SK-N-SH (cell line): ENCODE data around the gene F11. TPM values are rescaled to one million over a fixed set of nuclear protein-coding genes. Genes with fewer than 3 reads are reported as not detected.

Source experiments
- CTCF ChIA-PET: fragments of 300-600, 350-600 bp; formaldehyde crosslinking; extraction: SDS; loops from one replicate; lab custom pipeline; 2021; lab: Yijun Ruan, JAX
- POLR2A ChIA-PET: fragments of 350-600 bp; sonication (Branson Sonifier 250); formaldehyde crosslinking; extraction: SDS; loops from one replicate; lab custom pipeline; 2020; ENCODE audit warnings: antibody characterized with exemption, inconsistent platforms; lab: Yijun Ruan, JAX
- DNase-seq: peaks from one replicate; pipeline ENCODE4 v3.0.0; 2012
- H2AFZ ChIP-seq: fragments of 200-600 bp; sonication (generic); 2 replicates; pipeline ENCODE4 v1.8.1; 2016; ENCODE audit warnings: antibody characterized with exemption, mild to moderate bottlenecking, low read depth
- H3F3A ChIP-seq: fragments of 200-600 bp; sonication (generic); replicated peaks from 2 replicates; pipeline ENCODE3; 2016; ENCODE audit warnings: antibody characterized with exemption, mild to moderate bottlenecking; ENCODE audit not compliant: insufficient read depth
- H3K27ac ChIP-seq, 2 experiments: fragments of 200-500 bp in 1 of 2; fragments of 200-600 bp in 1 of 2; sonication (Bioruptor generic) in 1 of 2; sonication (generic), shearing (Covaris generic) in 1 of 2; 2 replicates each; pipeline versions ENCODE4 v1.5.1 to v1.6.1; 2014 to 2016; ENCODE audit warnings: low read depth in 2 of 2, inconsistent platforms in 1 of 2, low read length in 1 of 2, mild to moderate bottlenecking in 1 of 2, mixed read lengths in 1 of 2
- H3K27me3 ChIP-seq: fragments of 200-600 bp; sonication (generic), shearing (Covaris generic); 2 replicates; pipeline ENCODE4 v1.6.1; 2016; ENCODE audit warnings: mixed run types; ENCODE audit not compliant: insufficient read depth
- H3K36me3 ChIP-seq, 2 experiments: fragments of 200-500 bp in 1 of 2; fragments of 200-600 bp in 1 of 2; sonication (Bioruptor generic) in 1 of 2; sonication (generic) in 1 of 2; replicated peaks in 1 of 2; 2 replicates each; pipeline versions ENCODE3 to v1.5.1; 2014 to 2016; ENCODE audit warnings: low read length in 1 of 2, mild to moderate bottlenecking in 1 of 2; ENCODE audit not compliant: insufficient read depth in 2 of 2, control insufficient read depth in 1 of 2
- H3K4me1 ChIP-seq, 2 experiments: fragments of 200-500 bp in 1 of 2; fragments of 200-600 bp in 1 of 2; sonication (Bioruptor generic) in 1 of 2; sonication (generic), shearing (Covaris generic) in 1 of 2; 2 replicates each; pipeline versions ENCODE4 v1.5.1 to v1.6.1; 2014 to 2016; ENCODE audit warnings: low read depth in 1 of 2, low read length in 1 of 2, mixed run types in 1 of 2; ENCODE audit not compliant: insufficient read depth in 2 of 2, control insufficient read depth in 1 of 2
- H3K4me2 ChIP-seq: fragments of 200-600 bp; sonication (generic), shearing (Covaris generic); 2 replicates; pipeline ENCODE4 v1.6.1; 2017; ENCODE audit warnings: mixed run types
- H3K4me3 ChIP-seq, 2 experiments: fragments of 200-500 bp in 1 of 2; fragments of 200-600 bp in 1 of 2; sonication (Bioruptor generic) in 1 of 2; sonication (generic), shearing (Covaris generic) in 1 of 2; 2 replicates each; pipeline versions ENCODE4 v1.5.1 to v1.8.1; 2014 to 2016; ENCODE audit warnings: low read depth in 2 of 2, inconsistent platforms in 1 of 2, low read length in 1 of 2, mild to moderate bottlenecking in 1 of 2, mixed read lengths in 1 of 2, moderate library complexity in 1 of 2
- H3K79me2 ChIP-seq: fragments of 200-600 bp; sonication (generic); 2 replicates; pipeline ENCODE4 v1.8.1; 2017; ENCODE audit warnings: mild to moderate bottlenecking; ENCODE audit not compliant: insufficient read depth
- H3K9ac ChIP-seq: fragments of 200-600 bp; sonication (generic); 2 replicates; pipeline ENCODE4 v1.6.1; 2017; ENCODE audit warnings: mixed run types
- H3K9me2 ChIP-seq: fragments of 200-600 bp; sonication (generic); 2 replicates; pipeline ENCODE4 v1.6.1; 2017; ENCODE audit warnings: mixed run types
- H3K9me3 ChIP-seq: fragments of 200-600 bp; sonication (generic); 2 replicates; pipeline ENCODE4 v1.6.1; 2017; ENCODE audit warnings: mixed run types, mild to moderate bottlenecking, moderate library complexity
- H4K20me1 ChIP-seq: fragments of 200-600 bp; sonication (generic); 2 replicates; pipeline ENCODE4 v1.6.1; 2017; ENCODE audit warnings: mild to moderate bottlenecking, mixed run types; ENCODE audit not compliant: insufficient read depth
- CHD2 ChIP-seq: fragments of 150-350 bp; IDR thresholded peaks from 2 replicates; pipeline ENCODE4 v1.6.1; 2018; ENCODE audit warnings: low read length; ENCODE audit not compliant: partially characterized antibody
- CTCF ChIP-seq: fragments of 200-600 bp; sonication (generic); IDR thresholded peaks from 2 replicates; pipeline ENCODE4 v1.6.1; 2017; ENCODE audit warnings: antibody characterized with exemption, mild to moderate bottlenecking, moderate library complexity
- ELF1 ChIP-seq: IDR thresholded peaks from 2 replicates; pipeline ENCODE4 v1.4.0; 2012
- EP300 ChIP-seq, 2 experiments: IDR thresholded peaks; 2 replicates each; pipeline versions ENCODE4 v1.4.0 to v1.6.1; 2012; ENCODE audit warnings: borderline replicate concordance in 1 of 2, low read depth in 1 of 2, low read length in 1 of 2
- FOSL2 ChIP-seq: IDR thresholded peaks from 2 replicates; pipeline ENCODE4 v1.4.0; 2012; ENCODE audit warnings: low read depth, mild to moderate bottlenecking, moderate library complexity, borderline replicate concordance
- FOXM1 ChIP-seq: IDR thresholded peaks from 2 replicates; pipeline ENCODE4 v1.4.0; 2012; ENCODE audit warnings: low read depth, mild to moderate bottlenecking
- GABPA ChIP-seq: IDR thresholded peaks from 2 replicates; pipeline ENCODE4 v1.4.0; 2012; ENCODE audit warnings: low read depth, mild to moderate bottlenecking
- MEF2A ChIP-seq: IDR thresholded peaks from 2 replicates; pipeline ENCODE4 v1.4.0; 2012; ENCODE audit warnings: low read depth, borderline replicate concordance
- PBX3 ChIP-seq: IDR thresholded peaks from 2 replicates; pipeline ENCODE4; 2012
- TAF1 ChIP-seq: IDR thresholded peaks from 2 replicates; pipeline ENCODE4 v1.6.1; 2012; ENCODE audit warnings: low read depth, mild to moderate bottlenecking, low read length, moderate library complexity, borderline replicate concordance
- TCF12 ChIP-seq: IDR thresholded peaks from 2 replicates; pipeline ENCODE4 v1.4.0; 2012
- YY1 ChIP-seq: IDR thresholded peaks from 2 replicates; pipeline ENCODE4 v1.4.0; 2012; ENCODE audit warnings: low read depth, mild to moderate bottlenecking
- WGBS: methylation state at CpG from one replicate; pipeline ENCODE4 v1.1.6; 2017; ENCODE audit warnings: low lambda C conversion rate; 5-methylcytosine and 5-hydroxymethylcytosine counted together
- polyA plus RNA-seq, 3 experiments: library from polyadenylated mRNA; depleted of rRNA; stranded (reverse); fragments of >200 nt; gene quantifications; 2 replicates each; pipeline ENCODE4 v1.2.3, GENCODE V29; 2012
- TF ChIP-seq, protein P1 (sequence below): IDR thresholded peaks from 2 replicates; pipeline ENCODE4 v1.6.1; 2012; ENCODE audit warnings: mild to moderate bottlenecking, low read depth, low read length, moderate library complexity
- TF ChIP-seq, protein P2 (sequence below): IDR thresholded peaks from 2 replicates; pipeline ENCODE4 v1.4.0; 2012; ENCODE audit warnings: low read depth
- TF ChIP-seq, protein P3 (sequence below): IDR thresholded peaks from 2 replicates; pipeline ENCODE4 v1.4.0; 2012; ENCODE audit warnings: low read depth, borderline replicate concordance
- TF ChIP-seq, protein P4 (sequence below): fragments of 150-350 bp; IDR thresholded peaks from 2 replicates; pipeline ENCODE4 v1.6.1; 2017; ENCODE audit warnings: antibody characterized with exemption, low read length, low read depth, borderline replicate concordance

The F11 gene
- polyA plus RNA-seq, 1 of the 3 experiments (the other 2 are of a cell fraction) = not detected

DNA sequence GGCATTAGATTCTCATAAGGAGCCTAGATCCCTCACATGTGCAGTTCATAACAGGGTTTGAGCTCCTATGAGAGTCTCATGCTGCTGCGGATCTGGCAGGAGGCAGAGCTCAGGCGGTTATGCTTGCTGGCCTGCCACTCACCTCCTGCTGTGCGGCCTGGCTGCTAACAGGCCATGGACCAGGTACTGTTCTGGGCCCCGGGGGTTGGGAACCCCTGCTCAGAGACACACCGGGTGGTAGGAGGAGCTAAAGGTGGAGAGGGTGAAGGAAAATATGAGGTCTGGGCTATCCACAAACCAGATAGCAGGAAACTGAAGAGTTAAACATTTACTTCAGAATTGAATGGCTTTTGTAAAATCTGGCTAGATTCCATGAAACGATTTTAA lies 5.9 kb upstream of the F11 start:
- no peak overlapping the region for H3K27ac ChIP-seq
- no peaks in the 10 kb centered on the region for H3K79me2 ChIP-seq
- TF ChIP-seq, protein P1, sequence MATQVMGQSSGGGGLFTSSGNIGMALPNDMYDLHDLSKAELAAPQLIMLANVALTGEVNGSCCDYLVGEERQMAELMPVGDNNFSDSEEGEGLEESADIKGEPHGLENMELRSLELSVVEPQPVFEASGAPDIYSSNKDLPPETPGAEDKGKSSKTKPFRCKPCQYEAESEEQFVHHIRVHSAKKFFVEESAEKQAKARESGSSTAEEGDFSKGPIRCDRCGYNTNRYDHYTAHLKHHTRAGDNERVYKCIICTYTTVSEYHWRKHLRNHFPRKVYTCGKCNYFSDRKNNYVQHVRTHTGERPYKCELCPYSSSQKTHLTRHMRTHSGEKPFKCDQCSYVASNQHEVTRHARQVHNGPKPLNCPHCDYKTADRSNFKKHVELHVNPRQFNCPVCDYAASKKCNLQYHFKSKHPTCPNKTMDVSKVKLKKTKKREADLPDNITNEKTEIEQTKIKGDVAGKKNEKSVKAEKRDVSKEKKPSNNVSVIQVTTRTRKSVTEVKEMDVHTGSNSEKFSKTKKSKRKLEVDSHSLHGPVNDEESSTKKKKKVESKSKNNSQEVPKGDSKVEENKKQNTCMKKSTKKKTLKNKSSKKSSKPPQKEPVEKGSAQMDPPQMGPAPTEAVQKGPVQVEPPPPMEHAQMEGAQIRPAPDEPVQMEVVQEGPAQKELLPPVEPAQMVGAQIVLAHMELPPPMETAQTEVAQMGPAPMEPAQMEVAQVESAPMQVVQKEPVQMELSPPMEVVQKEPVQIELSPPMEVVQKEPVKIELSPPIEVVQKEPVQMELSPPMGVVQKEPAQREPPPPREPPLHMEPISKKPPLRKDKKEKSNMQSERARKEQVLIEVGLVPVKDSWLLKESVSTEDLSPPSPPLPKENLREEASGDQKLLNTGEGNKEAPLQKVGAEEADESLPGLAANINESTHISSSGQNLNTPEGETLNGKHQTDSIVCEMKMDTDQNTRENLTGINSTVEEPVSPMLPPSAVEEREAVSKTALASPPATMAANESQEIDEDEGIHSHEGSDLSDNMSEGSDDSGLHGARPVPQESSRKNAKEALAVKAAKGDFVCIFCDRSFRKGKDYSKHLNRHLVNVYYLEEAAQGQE = no peak
- no peak for TF ChIP-seq GABPA
- TF ChIP-seq, protein P2, sequence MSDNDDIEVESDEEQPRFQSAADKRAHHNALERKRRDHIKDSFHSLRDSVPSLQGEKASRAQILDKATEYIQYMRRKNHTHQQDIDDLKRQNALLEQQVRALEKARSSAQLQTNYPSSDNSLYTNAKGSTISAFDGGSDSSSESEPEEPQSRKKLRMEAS = no peak
- TF ChIP-seq MEF2A = no peak
- TF ChIP-seq YY1 = no peak
- no peak for TF ChIP-seq ELF1
- no peak for TF ChIP-seq FOXM1
- TF ChIP-seq, protein P3, sequence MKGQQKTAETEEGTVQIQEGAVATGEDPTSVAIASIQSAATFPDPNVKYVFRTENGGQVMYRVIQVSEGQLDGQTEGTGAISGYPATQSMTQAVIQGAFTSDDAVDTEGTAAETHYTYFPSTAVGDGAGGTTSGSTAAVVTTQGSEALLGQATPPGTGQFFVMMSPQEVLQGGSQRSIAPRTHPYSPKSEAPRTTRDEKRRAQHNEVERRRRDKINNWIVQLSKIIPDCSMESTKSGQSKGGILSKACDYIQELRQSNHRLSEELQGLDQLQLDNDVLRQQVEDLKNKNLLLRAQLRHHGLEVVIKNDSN = no peak
- TF ChIP-seq, protein P4, sequence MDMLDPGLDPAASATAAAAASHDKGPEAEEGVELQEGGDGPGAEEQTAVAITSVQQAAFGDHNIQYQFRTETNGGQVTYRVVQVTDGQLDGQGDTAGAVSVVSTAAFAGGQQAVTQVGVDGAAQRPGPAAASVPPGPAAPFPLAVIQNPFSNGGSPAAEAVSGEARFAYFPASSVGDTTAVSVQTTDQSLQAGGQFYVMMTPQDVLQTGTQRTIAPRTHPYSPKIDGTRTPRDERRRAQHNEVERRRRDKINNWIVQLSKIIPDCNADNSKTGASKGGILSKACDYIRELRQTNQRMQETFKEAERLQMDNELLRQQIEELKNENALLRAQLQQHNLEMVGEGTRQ = no peak
- TF ChIP-seq CHD2 = no peak
- TF ChIP-seq EP300 (IDR thresholded peaks at IDR 0.05; ENCODE audit: borderline replicate concordance in 1 of 2, low read depth in 1 of 2, low read length in 1 of 2) = no peak
- TF ChIP-seq CTCF = no peak
- no peak for TF ChIP-seq FOSL2
- TF ChIP-seq PBX3 = no peak
- TF ChIP-seq TAF1 = no peak
- TF ChIP-seq TCF12 = no peak
- POLR2A ChIA-PET = no interaction called here
- H3K4me1 ChIP-seq = no peaks in the 10 kb centered on the region
- no peaks in the 10 kb centered on the region for H3F3A ChIP-seq
- no peak overlapping the region for H3K4me2 ChIP-seq
- H3K36me3 ChIP-seq = no peaks in the 10 kb centered on the region
- no peak overlapping the region for H3K9ac ChIP-seq
- no peak for DNase-seq
- H3K27me3 ChIP-seq = no peaks in the 10 kb centered on the region
- no peak overlapping the region for H2AFZ ChIP-seq
- no peaks in the 10 kb centered on the region for H3K9me2 ChIP-seq
- H3K4me3 ChIP-seq = no peak overlapping the region
- H4K20me1 ChIP-seq = no peaks in the 10 kb centered on the region
- no peaks in the 10 kb centered on the region for H3K9me3 ChIP-seq
- CTCF ChIA-PET = no interaction called here
- 14% methylated on average over 6 of the region's 6 CpGs for WGBS
